ENCODE data around the gene TAOK3.
"Not testable (repeated sequence)": the region's sequence is repeated elsewhere in the genome, so short reads cannot be mapped to it uniquely, and the experiment has no call there.

TAOK3 gene

DNA sequence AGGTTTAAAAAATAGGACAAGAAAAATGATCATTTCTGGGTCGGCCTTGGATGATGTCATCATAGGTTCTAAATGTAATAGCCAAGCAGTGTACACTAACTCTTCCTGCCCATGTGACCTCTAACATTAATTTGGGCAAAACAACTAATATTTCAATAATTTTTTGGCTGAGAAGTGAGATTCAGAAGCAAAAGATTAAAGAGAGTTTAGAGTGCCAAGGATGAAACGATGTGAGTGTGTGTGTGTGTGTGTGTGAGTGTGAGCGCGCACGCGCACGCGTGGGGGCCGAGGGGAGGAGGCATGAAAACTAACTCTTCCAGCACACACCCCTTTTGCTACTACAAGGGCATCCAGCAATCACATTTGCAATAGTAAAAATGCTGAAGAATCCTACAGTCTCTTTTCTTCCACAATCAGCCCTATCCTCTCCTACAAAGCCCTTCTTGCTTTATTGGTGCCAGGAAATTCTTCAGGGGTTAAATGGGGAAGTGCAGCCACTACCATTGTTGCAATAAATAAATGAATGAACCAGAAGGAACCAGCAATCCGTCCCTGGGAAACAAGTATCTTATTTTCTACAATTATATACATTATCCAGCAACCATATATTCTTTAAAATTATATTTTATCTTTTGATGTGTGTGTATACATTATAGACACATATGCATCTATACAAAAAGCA lies 183.9 kb downstream of the TAOK3 start:
- DNase-seq = no peak

DNA sequence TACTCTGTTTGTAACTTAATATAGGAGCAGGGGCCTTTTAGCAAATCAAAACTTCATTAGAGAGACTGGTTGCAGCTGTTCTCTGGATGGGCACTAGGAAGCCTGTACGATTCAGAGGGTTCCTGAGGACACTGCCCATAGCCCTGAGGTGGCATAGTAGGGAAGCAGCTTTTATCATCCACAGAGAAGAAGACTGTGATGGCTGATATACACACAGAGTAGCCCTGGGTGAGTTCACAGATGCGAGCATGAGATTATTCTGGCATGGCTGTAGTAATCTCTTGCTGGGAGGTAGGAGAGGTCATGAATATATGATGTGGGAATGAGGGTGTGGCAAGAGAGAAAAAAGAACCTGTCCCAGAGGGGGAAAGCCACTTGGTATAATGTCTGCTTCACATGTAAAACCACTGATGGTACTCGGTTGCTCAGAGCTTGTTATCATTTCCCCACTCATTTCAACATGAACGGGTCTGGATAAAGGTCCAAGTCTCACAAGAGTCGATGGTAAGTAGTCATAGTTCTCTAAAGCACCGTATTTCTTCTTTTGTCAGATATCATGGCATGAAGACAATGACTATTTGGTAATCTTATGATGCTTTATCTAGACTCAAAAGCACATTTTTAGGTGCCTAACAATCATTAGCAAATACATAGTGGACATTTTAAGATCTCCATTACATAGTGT lies 184.8 kb downstream of the TAOK3 start:
- no peak for DNase-seq

DNA sequence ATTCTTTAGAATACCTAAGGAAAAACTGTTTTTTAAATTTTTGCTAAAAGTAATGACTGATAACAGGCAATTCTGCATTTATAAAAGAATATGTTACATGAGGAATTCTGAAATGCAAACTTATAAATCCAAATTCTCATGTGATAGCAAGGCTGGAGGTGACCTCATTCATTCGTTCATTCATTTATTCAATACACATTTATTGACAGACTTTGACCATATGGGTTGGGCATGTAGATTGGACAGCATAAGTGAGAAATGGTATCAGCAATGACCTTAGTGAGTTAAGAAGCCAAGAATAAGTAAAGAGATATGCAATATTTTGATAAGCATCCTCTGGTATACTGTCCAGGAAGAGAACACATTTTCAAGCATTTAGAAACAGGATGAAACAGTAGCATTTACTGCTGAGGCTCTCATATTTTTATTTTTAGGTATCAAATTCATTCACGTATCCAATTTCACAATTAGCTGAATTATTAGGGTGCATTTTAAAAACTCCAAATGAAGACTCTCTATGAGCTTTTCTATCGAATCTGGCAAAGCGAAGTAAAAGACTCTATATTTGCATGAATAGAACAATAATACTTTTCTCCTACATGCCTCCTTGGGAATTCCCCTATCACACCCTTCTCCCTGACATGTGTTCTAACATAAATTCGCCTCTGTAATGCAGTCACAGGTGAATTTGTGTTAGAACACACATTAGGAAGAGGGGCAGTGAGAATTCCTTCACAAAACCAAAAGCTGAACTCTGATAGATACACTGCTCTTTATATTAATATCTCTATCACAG lies 186.9 kb downstream of the TAOK3 start:
- no peak for DNase-seq

DNA sequence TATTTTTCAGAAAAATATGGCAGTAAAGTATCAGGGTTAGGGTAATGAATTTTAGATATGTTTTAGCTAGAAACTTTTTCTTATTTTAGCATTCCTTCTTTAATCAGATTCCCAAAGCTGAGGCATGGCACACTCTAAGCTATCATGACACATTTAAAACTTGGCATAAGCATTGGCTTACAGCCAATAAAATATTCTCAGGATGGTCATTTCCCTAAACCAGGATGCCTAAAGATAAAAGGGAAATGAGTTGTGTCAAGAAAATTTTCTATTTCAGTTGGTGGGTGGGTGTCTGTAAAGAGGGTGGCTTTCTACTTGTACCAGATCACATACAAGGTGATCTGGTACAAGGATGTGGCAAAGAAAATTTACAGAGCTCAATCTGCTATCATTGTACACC lies 189.0 kb downstream of the TAOK3 start:
- no peak for DNase-seq

DNA sequence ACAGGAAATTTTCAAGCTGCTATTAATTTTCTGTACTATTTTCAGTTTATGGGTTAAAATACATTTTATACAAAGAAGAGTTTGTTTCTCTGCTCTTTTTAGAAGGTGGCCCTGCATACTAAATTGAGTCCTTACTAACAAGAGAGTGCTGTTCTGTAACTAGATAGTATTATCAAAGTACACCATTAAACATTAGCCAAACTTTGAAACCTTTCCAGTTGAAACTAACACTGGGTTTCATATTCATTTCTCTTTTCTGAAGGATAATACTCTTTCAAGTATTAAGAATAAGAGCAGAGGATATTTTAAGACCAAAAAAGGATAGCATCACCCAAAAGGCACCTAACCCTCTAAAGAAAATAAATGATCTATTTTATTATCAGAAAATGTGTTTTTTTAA lies 189.6 kb downstream of the TAOK3 start:
- no peak for DNase-seq

DNA sequence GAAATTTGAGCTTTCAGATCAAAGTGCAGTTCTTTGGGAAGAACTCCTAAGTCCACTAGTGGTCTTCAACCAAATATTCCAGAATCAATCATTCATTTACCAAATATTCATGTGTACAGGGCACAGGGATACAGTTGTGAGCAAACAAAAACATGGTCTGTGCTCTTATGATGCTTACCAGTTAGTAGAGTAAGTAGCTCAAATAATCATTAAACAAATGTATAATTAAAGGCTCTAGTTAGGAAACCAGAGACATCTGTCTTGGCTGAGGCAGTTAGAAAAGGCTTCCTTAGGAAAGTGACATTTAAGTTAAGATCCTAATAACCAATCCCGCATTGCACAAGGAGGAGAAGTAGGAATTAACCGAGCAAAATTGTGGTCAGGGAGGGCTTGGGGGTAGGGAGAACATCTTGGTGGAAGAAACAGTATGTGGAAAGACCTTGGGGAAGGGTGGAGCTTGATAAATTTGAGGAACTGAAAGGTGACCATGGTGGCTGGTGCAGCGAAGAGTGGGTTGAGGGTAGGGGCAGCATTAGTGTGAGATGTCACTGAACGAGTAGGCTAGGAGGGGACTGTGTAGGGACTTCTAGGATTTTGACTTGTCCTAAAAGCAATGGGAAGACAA lies 196.8 kb downstream of the TAOK3 start:
- no peak for DNase-seq

DNA sequence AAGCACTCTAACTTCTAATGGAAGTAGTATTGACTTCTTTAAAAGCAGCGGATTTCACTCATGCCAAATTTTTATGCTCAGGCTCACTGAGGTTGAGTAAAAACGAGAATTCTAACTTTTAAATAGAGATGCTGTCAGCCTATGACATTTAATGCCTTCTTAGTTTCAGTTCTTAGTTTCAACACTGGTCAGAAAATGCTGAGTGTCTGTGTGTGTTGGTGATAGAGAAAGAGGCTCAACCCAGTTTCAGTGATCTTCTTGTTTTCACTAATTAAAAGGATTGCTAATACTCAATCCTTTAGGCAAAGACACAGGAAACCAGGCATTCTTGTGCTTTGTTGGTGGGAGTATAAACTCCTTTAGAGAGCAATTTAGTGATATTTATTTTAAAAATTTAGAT lies 205.8 kb downstream of the TAOK3 start:
- no peak for DNase-seq

DNA sequence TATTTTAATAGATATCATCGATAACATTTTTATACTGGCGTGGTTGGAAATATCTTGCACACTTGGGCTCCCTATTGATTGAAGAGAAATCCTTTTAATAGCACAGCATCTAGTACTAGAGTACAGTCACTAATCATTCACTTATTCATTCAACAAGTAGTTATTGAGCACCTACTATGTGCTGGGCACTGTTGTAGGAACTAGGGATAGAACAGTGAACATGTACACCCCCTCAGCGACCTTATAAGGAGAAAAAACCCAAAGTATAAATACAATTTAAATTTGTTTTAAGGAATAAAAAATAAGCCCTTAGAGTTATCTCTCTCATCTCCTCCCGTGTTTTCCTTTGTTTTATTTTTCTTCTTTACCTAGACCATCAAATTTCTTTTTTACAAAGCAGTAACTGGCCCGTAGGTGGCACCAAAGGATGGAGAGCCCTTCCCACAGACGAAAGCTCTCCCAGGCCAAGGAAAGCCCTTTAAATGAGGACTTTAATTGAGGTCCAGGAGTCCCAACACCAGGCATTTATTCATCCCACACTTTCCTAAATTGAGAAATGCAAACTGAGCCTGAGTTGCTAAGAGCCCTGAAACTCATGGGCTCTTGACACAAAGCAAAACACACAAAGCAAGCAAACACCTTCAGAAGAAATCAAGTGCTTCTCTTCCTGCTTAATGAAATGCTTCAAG lies 207.8 kb downstream of the TAOK3 start:
- DNase-seq = no peak

DNA sequence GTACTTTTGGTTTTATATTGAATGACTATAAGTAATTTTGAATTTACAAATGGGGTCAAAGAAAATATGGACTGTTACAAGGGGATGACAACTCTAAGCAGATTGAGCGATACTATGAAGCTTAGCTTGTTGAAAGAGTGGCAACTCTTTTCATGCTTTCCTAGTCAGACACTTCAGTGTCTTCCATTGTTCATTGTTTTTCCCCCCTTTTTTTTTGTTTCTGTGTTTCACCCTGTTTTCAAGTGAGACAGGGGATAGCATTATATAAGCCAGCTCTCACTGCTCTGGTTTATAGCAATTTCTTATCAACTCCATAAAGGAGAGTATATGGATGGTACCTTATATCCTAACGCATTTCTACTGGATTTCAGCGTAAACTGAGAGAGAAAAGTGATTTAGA lies 212.2 kb downstream of the TAOK3 start:
- no peak for DNase-seq

DNA sequence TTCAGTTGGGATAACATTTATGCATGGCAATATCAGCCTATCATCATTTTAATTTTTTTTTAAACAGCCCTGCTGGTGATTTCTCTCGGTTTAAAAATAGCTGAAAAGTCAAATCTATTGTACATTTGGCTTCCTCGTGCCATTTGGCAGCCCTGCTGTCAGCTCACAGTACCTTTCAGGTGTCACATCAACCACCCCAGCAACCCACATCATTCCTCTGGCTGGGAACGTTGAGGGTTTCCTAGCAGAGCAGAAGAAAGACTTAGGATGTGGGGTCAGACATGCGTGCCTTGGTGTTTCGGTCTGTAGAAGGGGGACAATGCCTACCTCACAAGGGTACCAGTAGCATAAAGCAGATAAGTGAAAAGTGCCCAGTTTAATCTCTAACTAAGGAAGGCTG lies 221.0 kb downstream of the TAOK3 start:
- DNase-seq = no peak

DNA sequence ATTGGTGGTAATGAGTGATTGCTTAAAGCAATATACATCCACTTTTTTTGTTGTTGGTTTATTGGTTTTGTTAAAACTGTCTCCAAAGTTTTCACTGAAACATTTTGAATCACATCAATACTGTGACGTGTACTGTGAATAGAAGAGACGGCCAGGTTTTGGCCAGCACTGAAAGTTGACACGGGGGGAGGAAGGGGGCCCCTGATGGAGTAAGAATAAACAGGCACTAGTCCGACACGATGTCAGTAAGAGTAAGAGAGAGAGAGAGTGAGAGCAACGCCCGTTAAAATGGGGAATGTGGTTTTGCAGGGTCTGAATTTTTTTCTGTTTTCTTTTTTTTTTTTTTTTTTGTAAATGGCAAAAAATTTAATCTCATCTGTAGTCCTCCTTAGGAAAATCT lies 222.1 kb downstream of the TAOK3 start:
- DNase-seq = no peak

DNA sequence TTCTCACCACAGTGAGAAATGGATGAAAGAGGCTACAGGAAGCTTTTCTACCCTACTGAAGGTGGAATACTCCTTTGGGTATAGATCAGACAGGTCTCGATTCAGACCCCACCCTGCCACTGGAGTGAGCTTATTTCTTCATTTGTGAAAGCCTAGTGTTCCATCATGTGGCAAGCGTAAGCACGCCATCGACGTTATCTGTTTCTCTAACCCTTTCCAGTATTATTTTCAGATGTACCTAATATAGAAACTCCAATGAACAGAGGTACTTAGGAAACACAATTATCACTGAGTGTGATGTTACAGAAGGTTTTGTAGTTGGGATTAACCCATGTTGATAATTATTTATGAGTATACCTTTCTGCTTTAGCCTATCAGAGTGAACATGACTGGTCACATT lies 224.4 kb downstream of the TAOK3 start:
- no peak for DNase-seq

DNA sequence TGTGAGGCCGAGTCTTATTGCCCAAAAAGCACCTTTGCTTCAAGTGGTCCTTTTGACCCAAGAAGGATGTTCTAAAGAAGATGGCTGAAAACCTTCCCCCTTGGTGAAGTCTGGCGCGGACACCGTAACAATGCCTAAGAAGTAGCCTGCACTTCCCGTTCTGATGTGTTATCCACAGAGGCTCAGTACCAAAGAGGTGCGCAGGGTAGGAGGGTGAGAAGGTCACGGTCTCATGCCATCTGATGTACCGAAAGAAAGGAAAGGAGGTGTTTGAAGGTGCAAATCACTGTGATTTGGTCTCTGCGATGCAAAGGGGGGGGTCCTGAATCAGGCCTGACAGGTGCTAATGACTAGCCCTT lies 226.9 kb downstream of the TAOK3 start:
- DNase-seq = no peak

DNA sequence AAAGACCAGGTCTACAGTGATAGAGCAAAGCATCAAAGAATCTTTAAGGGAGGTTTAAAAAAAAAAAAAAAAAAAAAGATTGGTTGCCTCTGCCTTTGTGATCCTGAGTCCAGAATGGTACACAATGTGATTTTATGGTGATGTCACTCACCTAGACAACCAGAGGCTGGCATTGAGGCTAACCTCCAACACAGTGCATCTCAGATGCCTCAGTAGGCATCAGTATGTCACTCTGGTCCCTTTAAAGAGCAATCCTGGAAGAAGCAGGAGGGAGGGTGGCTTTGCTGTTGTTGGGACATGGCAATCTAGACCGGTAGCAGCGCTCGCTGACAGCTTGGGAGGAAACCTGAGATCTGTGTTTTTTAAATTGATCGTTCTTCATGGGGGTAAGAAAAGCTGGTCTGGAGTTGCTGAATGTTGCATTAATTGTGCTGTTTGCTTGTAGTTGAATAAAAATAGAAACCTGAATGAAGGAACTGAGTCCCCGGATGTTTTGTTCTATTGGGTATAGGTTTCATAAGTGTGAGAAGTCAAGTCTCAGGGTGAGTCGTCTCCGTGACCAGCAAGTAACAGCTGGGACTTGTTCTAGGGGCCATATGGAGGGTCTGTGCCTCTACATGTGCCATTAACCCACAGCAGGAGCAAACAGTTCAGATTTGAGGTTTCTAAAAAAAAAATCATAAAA lies 227.5 kb downstream of the TAOK3 start:
- DNase-seq = no peak

DNA sequence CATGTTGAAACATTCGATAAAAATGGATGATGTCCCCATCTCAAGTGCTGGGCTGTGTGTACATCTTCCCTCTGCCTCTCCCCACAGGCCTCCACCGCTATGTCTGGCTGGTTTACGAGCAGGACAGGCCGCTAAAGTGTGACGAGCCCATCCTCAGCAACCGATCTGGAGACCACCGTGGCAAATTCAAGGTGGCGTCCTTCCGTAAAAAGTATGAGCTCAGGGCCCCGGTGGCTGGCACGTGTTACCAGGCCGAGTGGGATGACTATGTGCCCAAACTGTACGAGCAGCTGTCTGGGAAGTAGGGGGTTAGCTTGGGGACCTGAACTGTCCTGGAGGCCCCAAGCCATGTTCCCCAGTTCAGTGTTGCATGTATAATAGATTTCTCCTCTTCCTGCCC lies 228.2 kb downstream of the TAOK3 start:
- DNase-seq = no peak

DNA sequence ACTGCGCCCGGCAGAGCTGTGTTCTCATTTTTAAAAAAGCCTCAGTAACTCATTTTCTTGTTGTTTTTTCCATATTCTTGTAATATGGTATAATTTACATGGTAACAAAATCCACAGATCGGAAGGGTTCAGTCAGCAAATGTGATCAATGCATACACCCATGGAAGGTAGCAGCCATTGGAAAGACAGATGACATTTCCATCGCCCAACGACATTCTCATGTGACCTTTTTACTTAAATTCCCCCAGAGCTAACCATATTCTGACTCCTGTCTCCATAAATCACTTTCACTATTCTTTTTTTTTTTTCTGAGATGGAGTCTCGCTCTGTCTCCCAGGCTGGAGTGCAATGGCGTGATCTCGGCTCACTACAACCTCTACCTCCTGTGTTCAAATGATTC lies 231.9 kb downstream of the TAOK3 start:
- DNase-seq = no peak

DNA sequence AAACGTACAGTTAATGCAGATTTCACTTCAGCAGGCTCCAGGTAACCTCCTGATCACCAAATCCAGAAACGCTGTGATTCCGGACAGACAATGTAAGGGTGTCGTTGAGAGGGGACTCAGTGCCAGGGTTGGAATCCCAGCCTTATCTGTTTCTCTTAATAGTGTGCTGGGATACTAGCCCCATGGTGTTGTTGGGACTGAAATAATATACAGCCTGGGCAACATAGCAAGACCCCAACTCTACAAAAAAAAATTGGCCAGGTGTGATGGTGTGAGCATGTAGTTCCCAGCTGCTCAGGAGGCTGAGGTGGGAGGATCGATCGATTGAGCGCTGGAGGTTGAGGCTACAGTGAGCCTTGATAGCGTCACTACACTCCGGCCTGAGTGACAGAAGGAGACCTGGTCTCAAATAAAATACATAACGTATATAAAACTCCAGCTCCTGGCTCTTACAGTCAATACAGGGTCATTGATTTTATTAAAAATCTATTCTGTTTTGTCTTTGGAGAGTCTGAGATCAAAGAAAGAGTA lies 235.5 kb downstream of the TAOK3 start:
- no peak for DNase-seq

DNA sequence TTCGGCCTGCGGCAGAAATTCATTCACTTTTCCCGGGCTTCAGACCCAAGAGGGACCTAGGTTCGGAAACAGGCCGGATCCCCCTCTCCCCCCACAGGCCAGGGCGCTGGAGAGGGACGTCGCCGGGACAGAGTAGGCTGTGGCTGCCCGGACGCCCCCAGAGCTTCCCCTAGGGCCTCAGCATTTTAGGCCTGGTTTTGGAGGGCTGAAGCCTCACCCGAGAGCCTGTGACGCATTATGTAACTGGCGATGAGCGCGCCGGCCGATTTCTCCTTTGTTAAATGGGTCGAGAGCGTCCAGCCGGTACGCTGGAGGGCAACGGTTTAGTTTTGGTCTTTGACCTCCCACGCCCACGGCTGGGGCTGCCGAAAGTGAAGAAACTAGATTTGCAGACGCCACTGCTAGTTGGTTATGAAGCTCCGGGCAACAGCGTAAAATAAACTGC lies 236.1 kb downstream of the TAOK3 start:
- no peak for DNase-seq

DNA sequence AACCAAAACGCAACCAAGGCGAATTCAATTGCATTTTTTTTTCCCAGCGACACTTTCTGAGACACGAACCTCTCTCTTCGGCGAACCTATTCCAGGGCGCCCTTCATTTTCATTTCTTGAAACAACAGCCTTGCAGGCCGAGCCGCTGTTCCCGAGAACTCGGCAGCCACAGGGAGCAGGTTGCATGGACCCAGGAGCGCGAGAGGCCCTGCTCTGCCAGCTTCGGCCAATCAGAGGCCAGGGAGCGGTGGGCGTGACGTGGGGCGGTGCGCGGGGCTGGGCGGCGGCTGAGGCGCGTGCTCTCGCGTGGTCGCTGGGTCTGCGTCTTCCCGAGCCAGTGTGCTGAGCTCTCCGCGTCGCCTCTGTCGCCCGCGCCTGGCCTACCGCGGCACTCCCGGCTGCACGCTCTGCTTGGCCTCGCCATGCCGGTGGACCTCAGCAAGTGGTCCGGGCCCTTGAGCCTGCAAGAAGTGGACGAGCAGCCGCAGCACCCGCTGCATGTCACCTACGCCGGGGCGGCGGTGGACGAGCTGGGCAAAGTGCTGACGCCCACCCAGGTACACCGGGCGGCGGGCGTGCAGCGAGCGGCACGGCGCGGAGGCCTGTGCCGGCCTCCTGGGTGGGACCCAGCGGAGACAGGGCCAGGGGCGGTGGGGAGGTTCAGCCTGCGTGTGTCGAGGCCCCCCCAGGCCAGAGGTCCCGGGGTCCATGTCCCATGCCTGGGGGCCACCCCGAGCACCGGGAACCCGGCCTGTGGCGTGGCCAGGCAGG lies 236.7 kb downstream of the TAOK3 start, which contains the start of gene PEBP1:
PEBP1 (plus strand) TSS at position 337 of the 771 bp plus-strand sequence; CDS start at position 423, 86 bp downstream.
- DNase-seq = peak; percentile 38

DNA sequence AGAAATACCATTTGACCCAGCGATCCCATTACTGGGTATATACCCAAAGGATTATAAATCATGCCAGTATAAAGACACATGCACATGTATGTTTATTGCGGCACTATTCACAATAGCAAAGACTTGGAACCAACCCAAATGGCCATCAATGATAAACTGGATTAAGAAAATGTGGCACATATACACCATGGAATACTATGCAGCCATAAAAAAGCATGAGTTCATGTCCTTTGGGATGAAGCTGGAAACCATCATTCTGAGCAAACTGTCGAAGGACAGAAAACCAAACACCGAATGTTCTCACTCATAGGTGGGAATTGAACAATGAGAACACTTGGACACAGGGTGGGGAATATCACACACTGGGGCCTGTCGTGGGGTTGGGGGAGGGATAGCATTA lies 243.3 kb downstream of the TAOK3 start:
- DNase-seq = not testable (repeated sequence)

DNA sequence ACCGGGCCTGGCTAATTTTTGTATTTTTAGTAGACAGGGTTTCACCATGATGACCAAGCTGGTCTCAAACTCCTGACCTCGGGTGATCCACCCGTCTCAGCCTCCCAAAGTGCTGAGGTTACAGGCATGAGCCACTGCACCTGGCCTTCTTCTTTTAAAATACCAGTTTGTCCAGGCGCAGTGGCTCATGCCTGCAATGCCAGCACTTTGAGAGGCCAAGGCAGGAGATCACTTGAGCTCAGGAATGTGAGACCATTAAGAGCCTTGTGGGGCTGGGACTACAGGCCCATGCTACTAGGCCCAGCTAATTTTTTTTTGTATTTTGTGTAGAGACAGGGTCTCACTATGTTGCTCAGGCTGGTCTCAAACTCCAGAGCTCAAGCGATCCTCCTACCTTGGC lies 244.8 kb downstream of the TAOK3 start:
- no peak for DNase-seq

Data from cortex of kidney (tissue), 1 donor.